RWPE1 (cell line): Measurements from ENCODE around the gene CHSY1.

ENCODE experiments used
- CTCF ChIA-PET: fragments of 350-600 bp; sonication (Branson Sonifier 250); formaldehyde crosslinking; extraction: SDS; loops from one replicate; lab custom pipeline; 2021; lab: Yijun Ruan, JAX
- POLR2A ChIA-PET: fragments of 400-600 bp; formaldehyde crosslinking; extraction: SDS; loops from one replicate; lab custom pipeline; 2020; ENCODE audit warnings: antibody characterized with exemption; ENCODE audit not compliant: low non-redundant PET; lab: Yijun Ruan, JAX
- DNase-seq: peaks from one replicate; pipeline ENCODE4 v3.0.0; 2012; ENCODE audit warnings: low spot score
- H3K27ac ChIP-seq: fragments of 450-650 bp; 2 replicates; pipeline ENCODE4 v1.5.1; 2017
- CTCF ChIP-seq: fragments of 450-650 bp; conservative IDR thresholded peaks from 2 replicates; pipeline ENCODE4 v1.5.1; 2017; ENCODE audit warnings: low read depth, mild to moderate bottlenecking

Gene CHSY1

GRCh38 chr15:101143321-101143720 is 108.5 kb downstream of the CHSY1 start:
- ChIA-PET CTCF (interaction anchor here (0.6 to 1.2 kb wide), 2 partner anchors 27 to 116 kb away, joined by 3 read pairs; no protein-coding TSS in a partner anchor), POLR2A (no interaction called here)
- DNase-seq = no peak
- TF ChIP-seq CTCF = no peak
- H3K27ac ChIP-seq = no peak overlapping the region

DNA sequence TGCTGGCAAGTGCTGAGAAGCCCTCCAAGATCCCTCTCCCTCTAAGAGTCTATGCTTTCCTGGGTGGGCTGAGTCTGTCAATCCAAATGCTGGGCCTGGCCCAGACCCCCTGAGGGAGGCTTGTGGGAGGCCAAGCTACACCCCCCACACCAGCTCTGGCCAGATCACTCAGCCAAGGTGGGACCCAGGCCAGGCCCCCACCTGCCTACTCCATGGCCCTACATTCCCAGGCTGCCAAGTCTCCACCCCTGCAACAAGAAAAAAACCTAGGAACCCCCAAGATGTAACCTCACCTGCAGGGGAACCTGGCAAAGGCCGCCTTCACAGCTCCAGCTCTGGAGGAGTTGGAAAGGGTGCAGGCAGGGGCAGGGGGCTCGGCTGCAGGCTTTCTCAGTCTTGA is 109.1 kb downstream of the CHSY1 start:
- no peak overlapping the region for H3K27ac ChIP-seq
- ChIA-PET CTCF (no interaction called here), POLR2A (no interaction called here)
- TF ChIP-seq CTCF = no peak
- DNase-seq = no peak

DNA sequence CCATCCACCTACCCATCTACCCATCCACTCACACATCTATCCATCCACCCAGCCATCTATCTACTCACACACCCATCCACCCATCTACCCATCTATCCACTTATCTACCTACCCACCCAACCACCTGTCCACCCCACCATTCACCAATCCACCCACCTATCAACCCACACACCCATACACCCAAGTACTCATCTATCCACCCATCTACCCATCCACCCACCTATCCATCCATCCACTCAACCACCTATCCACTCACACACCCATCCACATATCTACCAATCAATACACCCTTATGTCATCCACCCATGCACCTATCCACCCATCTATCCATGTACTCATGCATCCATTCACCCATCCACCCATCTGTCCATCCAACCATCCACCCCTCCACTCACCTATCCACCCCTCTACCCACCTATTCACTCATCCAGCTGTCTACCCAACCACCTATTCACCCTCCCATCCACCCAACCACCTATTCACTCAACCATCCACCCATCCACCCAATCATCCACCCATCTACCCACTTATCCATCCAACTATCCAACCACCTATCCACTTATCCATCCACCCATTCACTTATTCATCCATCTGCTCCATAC is 109.8 kb downstream of the CHSY1 start:
- H3K27ac ChIP-seq = no peak overlapping the region
- TF ChIP-seq CTCF = no peak
- no peak for DNase-seq
- ChIA-PET POLR2A (no interaction called here), CTCF (no interaction called here)

GRCh38 chr15:101140697-101141065 is 111.2 kb downstream of the CHSY1 start:
- POLR2A ChIA-PET = no interaction called here

DNA sequence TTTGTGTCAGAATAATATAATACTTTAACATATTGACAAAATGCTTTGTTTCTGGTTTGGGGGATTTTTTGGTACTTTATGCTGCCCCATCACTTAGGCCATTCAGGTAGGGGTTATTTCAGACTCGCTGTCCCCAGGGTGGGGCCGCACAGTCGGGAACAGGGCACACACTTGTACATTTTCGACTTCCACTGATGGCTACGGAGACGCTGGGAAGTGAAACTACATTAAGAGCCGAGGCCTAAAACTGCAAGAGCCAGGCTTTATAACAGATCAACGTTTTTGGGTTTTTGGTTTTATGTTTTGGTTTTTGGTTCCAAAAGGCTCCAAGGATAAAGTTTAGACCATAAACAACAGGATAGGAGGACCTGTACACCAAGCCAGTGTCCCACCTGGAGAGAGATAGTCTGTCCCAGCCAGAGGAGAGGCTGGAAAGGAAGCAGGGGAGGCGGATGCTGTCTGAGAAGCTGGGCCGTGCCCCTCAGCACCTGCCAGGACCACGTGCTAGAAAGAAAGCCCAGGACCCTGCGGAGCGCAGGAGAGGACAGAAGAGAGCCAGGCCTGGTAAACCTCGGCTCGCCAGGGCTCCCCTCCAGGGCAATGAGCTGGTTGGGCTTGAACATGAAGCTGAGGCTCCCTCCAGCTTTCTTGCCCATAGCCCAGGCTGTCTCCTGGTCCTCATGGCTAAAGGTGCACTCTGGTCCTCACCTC is 111.7 kb downstream of the CHSY1 start:
- CTCF ChIA-PET = no interaction called here
- POLR2A ChIA-PET = no interaction called here
- DNase-seq = no peak
- no peak for TF ChIP-seq CTCF
- no peak overlapping the region for H3K27ac ChIP-seq

More at GRCh38 chr15:101140697-101141065, 111.2 kb downstream of the CHSY1 start:
- H3K27ac ChIP-seq = no peak overlapping the region
- no peak for TF ChIP-seq CTCF
- no peak for DNase-seq
- CTCF ChIA-PET = no interaction called here

GRCh38 chr15:101138913-101139880 is 112.7 kb downstream of the CHSY1 start:
- no peak overlapping the region for H3K27ac ChIP-seq
- no peak for TF ChIP-seq CTCF
- DNase-seq = no peak
- CTCF ChIA-PET = no interaction called here
- POLR2A ChIA-PET = no interaction called here
